ENCODE data around the gene UROC1. TPM values are rescaled to one million over a fixed set of nuclear protein-coding genes. Genes with fewer than 3 reads are reported as not detected.

Gene UROC1
- total RNA-seq = not detected

GRCh38 chr3:126517291-126517951, at the start of gene UROC1:
Gene UROC1, minus strand, starts transcription at chr3:126517773. Its CDS starts 54 bp downstream, at chr3:126517719.

GRCh38 chr3:126558336-126559071, 40.9 kb upstream of the UROC1 start, which contains the start of gene C3orf22:
Gene C3orf22, minus strand, starts transcription at chr3:126558932. Its CDS starts 5,542 bp downstream, at chr3:126553390.

GRCh38 chr3:126523745-126524428, 6.3 kb upstream of the UROC1 start, which contains the start of gene CHST13:
Gene CHST13, plus strand, starts transcription at chr3:126524155. Its CDS starts 178 bp downstream, at chr3:126524333.

GRCh38 chr3:126475413-126476114, 42.0 kb downstream of the UROC1 start, which contains the start of gene ZXDC:
Gene ZXDC, minus strand, starts transcription at chr3:126475891. Its CDS starts 26 bp downstream, at chr3:126475865.

Small RNA genes within 50 kb of the gene (small RNA-seq; reads per million reads assigned to genes)
- gene RNA5SP138 = 0 reads per million in 2 donors

Other genes with a start within 250 kb of the UROC1 start
- gene KLF15, start 160.4 kb downstream of the UROC1 start, total RNA-seq = 1 to 10 TPM; 6.0 to 6.9 TPM
- not detected for gene CFAP100, start 122.9 kb downstream of the UROC1 start, total RNA-seq
- gene ZXDC, start 41.9 kb downstream of the UROC1 start, total RNA-seq = 10 to 100 TPM; 19.3 TPM
- not detected for gene CHST13, start 6.4 kb upstream of the UROC1 start, total RNA-seq
- gene C3orf22, start 41.2 kb upstream of the UROC1 start, total RNA-seq = not detected
- 10 to 100 TPM in 1 of 2 donors, 1 to 10 TPM in 1; 6.7 to 10.3 TPM for gene TXNRD3, start 137.4 kb upstream of the UROC1 start, total RNA-seq
- gene CHCHD6, start 186.5 kb upstream of the UROC1 start, total RNA-seq = 100 to 1,000 TPM in 1 of 2 donors, 10 to 100 TPM in 1; 77.6 to 180 TPM

All from melanocyte of skin (primary cell).